Measurements from ENCODE around the gene NUDT6. TPM values are rescaled to one million over a fixed set of nuclear protein-coding genes. Genes with fewer than 3 reads are reported as not detected.
"Not testable (repeated sequence)": the region's sequence is repeated elsewhere in the genome, so short reads cannot be mapped to it uniquely, and the experiment has no call there.

The NUDT6 gene
- polyA plus RNA-seq, 3 donors from 2014 or later = 1.7 to 3.4 (median 1.9) TPM

DNA sequence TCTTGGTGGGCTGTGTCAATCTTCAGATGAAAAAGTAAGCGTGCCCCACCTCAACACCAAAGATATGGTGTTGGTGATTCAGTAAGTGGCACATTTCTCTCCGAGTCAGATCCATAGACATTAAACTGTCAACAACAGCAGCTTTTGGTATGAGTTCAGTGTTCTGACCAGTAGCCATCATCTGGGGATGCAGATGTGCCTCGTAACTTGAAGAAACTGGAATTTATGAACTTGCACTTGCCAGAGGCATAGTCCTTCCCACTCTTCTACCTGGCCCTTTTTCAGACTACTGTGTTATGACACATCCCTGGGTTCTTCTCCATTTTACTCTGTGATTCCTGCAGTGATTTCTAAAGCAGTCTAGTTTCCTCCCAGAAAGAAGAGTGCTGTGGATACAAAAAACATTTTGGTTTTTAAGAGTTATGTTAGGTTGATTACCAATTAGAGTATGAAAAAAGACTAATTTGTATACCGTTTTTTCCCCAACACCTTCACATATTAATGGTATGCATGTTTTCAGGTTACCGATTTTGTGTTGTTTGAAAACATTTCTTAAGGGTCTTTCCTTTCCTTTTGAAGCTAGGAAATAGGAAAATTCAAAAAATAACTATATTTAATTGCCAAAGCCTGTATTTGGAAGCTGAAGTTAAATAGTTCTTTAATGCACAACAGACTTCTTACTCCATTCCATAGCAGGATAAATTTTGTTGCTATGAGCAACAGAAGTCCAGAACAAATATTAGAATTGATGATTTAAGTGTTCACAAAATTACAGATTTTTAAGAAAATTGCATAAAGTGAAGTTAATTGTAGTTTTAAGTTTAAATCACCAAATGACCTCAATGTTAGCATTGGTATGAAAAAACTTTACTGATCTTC lies 39.3 kb downstream of the NUDT6 start:
- H3K4me3 Mint-ChIP-seq = no peak overlapping the region
- H3K4me1 Mint-ChIP-seq = no peaks in the 10 kb centered on the region
- peaks cover 0 to 9% (median 0%) of the 10 kb centered on the region in 6 donors for H3K9me3 Mint-ChIP-seq
- H3K27me3 Mint-ChIP-seq (ENCODE audit: low read depth in 3 of 3) = peaks cover 0 to 7% (median 2%) of the 10 kb centered on the region in 3 donors
- no peak overlapping the region for H3K27ac Mint-ChIP-seq
- DNase-seq = no peak
- H3K36me3 Mint-ChIP-seq = peaks cover 0 to 9% (median 0%) of the 10 kb centered on the region in 3 donors

DNA sequence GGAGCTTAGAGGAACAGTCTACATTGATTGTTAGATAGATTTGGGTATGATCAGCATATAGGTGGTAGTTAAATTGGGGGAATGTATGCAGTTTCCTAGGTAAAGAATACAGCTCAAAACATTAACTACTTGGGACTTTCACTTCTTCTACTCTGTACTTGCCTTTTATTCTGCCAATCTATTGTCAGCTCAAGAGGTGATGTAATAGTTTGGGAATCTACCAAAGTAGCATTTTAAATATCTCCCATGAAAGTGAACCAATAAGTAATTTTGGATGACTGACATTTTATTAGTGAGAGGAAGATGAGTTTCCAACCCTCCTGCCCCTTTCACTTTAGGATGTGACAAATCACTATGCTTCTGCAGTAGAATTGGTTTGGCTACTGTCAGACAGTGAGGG lies 43.4 kb downstream of the NUDT6 start:
- Mint-ChIP-seq H3K4me1 (no peaks in the 10 kb centered on the region), H3K36me3 (peaks cover 0 to 5% (median 0%) of the 10 kb centered on the region in 3 donors), H3K27ac (no peak overlapping the region), H3K4me3 (no peak overlapping the region), H3K27me3 (ENCODE audit: low read depth in 3 of 3) (peaks cover 0 to 9% (median 7%) of the 10 kb centered on the region in 3 donors), H3K9me3 (peaks cover 0 to 9% (median 0%) of the 10 kb centered on the region in 6 donors)
- DNase-seq = no peak

DNA sequence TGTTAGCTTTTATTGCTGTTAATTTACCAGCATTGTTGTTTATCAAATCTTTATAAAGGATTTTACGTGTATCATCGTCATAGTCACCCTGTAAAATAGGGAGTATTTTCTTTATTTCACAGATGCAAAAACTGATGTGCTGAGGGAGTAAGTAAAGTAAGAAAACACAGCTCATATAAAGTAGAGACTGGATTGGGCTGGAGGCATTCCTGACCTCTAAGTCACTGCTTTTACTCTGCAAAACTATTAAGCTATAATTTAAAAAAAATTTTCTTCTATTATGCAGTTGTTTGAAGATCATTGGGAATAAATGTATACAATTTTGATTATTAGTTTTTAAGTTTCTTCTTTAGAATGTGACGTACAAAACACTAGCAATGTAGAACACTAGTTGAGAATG lies 45.9 kb downstream of the NUDT6 start:
- Mint-ChIP-seq H3K9me3 (peaks cover 0 to 8% (median 0%) of the 10 kb centered on the region in 6 donors), H3K4me3 (no peak overlapping the region), H3K4me1 (no peaks in the 10 kb centered on the region), H3K27me3 (ENCODE audit: low read depth in 3 of 3) (peaks cover 4 to 15% (median 6%) of the 10 kb centered on the region in 3 donors), H3K36me3 (peaks cover 0 to 2% (median 0%) of the 10 kb centered on the region in 3 donors), H3K27ac (no peak overlapping the region)
- no peak for DNase-seq

DNA sequence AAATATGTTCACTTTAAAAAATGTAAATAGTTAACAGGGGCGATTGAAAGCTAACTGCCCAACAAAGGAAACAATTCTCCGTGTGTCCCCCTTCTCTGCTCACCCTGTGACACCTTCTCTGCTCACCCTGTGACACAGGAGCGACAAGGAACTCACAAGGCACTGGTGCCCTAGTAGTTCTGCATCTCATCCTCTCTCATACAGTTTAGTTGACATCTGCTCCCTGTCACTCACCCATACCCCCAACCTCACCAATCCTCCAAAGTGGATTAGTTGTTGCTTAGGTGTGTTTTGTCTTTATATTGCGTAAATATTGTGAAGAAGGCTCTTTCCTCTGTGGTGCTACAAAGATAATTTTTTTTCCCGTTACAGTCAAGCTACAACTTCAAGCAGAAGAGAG lies 46.4 kb downstream of the NUDT6 start:
- no peak overlapping the region for H3K4me3 Mint-ChIP-seq
- no peak for DNase-seq
- no peaks in the 10 kb centered on the region for H3K4me1 Mint-ChIP-seq
- H3K9me3 Mint-ChIP-seq = peaks cover 0 to 5% (median 0%) of the 10 kb centered on the region in 6 donors
- H3K27me3 Mint-ChIP-seq (ENCODE audit: low read depth in 3 of 3) = peaks cover 4 to 19% (median 7%) of the 10 kb centered on the region in 3 donors
- H3K36me3 Mint-ChIP-seq = no peaks in the 10 kb centered on the region
- H3K27ac Mint-ChIP-seq = no peak overlapping the region

DNA sequence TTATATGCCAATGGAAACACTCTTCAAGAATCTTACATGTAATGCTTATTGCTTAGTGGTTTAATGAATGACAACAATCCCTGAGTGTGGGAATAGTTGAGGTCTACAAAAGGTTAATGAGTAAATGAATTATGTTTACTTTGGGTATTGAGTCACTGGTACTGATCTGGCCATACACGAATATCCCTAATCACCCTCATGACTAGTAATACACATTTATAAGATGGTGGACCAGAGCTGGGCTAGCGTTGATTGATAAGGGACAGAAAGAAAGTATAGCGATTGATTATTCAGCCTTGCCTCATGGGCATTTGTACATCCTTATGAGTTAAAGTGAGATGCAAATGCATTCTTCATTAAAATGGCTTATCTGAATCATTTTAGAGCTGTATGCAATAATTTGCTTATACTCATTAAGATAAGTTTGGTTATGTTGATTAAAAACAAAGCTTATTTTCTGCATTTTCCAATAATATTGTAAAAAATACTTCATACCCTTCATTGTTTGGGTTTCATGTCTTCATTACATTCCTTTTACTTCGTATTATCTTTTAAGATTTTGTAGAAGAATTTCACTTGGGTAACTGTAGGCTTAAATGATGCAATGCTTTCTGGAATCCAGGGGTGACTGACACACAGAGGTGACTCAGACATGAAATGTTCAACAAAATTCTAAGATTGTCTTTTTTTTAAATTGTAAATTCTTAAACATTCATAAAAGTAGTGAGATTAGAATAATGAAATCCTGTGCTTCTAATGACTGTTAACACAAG lies 48.4 kb downstream of the NUDT6 start:
- Mint-ChIP-seq H3K36me3 (no peaks in the 10 kb centered on the region), H3K27ac (no peak overlapping the region), H3K9me3 (peaks cover 0 to 8% (median under 1%) of the 10 kb centered on the region in 6 donors), H3K4me3 (no peak overlapping the region), H3K4me1 (peaks cover under 1% of the 10 kb centered on the region in 2 donors), H3K27me3 (ENCODE audit: low read depth in 3 of 3) (peaks cover 8 to 32% (median 15%) of the 10 kb centered on the region in 3 donors)
- DNase-seq = no peak

DNA sequence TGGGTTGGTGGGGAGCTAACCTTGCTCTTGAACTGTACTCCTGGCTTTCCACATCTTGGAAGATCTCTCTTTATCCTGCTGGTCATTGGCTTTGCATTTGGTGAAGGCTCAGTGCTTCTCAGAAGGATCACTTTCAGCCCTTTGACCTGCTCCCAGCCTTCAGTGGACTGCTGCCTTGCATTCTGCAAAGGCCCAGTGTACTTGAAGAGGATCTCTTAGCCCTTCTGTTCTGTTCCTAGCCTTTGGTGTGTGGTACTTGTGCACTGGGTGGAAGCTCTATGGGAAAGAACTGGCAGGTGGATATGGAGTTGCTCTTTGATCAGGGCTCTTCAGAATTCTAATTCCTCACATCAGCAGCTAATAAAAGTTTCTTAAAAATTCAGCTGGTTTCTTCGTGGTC lies 49.3 kb downstream of the NUDT6 start:
- DNase-seq = no peak
- peaks cover 11 to 34% (median 15%) of the 10 kb centered on the region in 3 donors for H3K27me3 Mint-ChIP-seq (ENCODE audit: low read depth in 3 of 3)
- no peaks in the 10 kb centered on the region for H3K36me3 Mint-ChIP-seq
- H3K9me3 Mint-ChIP-seq = peaks cover 0 to 8% (median under 1%) of the 10 kb centered on the region in 6 donors
- H3K4me1 Mint-ChIP-seq = peaks cover 6 to 8% of the 10 kb centered on the region in 2 donors
- no peak overlapping the region for H3K27ac Mint-ChIP-seq
- H3K4me3 Mint-ChIP-seq = no peak overlapping the region

DNA sequence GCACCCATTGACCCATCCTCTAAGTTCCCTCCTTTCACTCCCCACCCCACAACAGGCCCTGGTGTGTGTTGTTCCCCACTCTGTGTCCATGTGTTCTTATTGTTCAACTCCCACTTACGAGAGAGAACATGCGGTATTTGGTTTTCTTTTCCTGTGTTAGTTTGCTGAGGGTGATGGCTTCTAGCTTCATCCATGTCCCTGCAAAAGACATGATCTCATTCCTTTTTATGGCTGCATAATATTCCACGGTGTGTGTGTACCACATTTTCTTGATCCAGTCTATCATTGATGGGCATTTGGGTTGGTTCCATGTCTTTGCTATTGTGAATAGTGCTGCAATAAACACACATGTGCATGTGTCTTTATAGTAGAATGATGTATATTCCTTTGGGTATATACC lies 54.2 kb downstream of the NUDT6 start:
- H3K9me3 Mint-ChIP-seq, H3K36me3 Mint-ChIP-seq, DNase-seq, H3K4me3 Mint-ChIP-seq, H3K27ac Mint-ChIP-seq, H3K4me1 Mint-ChIP-seq: not testable (repeated sequence)
- peaks cover 11 to 29% (median 15%) of the 10 kb centered on the region in 3 donors for H3K27me3 Mint-ChIP-seq (ENCODE audit: low read depth in 3 of 3)

DNA sequence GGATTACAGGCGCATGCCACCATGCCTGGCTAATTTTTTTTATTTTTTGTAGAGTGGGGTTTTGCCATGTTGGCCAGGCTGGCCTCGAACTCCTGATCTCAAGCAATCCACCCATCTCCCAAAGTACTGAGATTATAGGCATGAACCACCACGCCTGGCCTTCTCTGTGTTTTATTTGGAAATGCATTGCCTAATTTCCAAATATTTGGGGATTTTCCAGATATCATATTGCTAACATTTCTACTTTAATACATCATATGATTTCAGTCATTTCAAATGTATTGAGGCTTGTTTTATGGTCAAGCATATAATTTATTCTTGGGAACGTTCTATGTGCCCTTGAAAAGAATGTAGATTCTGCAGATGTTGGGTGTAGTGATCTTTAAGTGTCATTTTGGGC lies 57.0 kb downstream of the NUDT6 start:
- Mint-ChIP-seq H3K27ac (no peak overlapping the region), H3K4me1 (peaks cover 6 to 8% of the 10 kb centered on the region in 2 donors), H3K27me3 (ENCODE audit: low read depth in 3 of 3) (peaks cover 11 to 18% (median 11%) of the 10 kb centered on the region in 3 donors), H3K4me3 (no peak overlapping the region), H3K36me3 (no peaks in the 10 kb centered on the region), H3K9me3 (peaks cover 0 to 3% (median 0%) of the 10 kb centered on the region in 6 donors)
- no peak for DNase-seq

DNA sequence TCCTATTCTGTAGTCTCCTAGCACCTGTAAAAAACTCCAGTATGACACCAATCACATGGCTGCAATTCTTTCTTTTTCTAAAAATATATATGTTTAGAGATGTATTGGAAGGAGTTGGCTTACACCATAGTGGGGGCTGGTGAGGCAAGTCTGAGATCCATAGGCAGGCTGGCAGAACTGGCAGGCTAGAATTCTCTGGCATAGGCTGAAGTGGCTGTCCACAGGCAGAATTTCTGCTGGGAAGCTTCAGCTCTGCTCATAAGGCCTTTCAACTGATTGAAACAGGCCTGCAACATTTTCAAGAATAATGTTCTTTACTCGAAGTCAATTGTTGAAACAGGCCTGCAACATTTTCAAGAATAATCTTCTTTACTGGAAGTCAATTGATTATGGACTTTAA lies 58.8 kb downstream of the NUDT6 start:
- Mint-ChIP-seq H3K27ac (no peak overlapping the region), H3K27me3 (ENCODE audit: low read depth in 3 of 3) (peaks cover 7 to 10% (median 7%) of the 10 kb centered on the region in 3 donors), H3K4me1 (peaks cover 2 to 4% of the 10 kb centered on the region in 2 donors), H3K36me3 (no peaks in the 10 kb centered on the region), H3K4me3 (no peak overlapping the region), H3K9me3 (peaks cover 0 to 2% (median 0%) of the 10 kb centered on the region in 6 donors)
- no peak for DNase-seq

DNA sequence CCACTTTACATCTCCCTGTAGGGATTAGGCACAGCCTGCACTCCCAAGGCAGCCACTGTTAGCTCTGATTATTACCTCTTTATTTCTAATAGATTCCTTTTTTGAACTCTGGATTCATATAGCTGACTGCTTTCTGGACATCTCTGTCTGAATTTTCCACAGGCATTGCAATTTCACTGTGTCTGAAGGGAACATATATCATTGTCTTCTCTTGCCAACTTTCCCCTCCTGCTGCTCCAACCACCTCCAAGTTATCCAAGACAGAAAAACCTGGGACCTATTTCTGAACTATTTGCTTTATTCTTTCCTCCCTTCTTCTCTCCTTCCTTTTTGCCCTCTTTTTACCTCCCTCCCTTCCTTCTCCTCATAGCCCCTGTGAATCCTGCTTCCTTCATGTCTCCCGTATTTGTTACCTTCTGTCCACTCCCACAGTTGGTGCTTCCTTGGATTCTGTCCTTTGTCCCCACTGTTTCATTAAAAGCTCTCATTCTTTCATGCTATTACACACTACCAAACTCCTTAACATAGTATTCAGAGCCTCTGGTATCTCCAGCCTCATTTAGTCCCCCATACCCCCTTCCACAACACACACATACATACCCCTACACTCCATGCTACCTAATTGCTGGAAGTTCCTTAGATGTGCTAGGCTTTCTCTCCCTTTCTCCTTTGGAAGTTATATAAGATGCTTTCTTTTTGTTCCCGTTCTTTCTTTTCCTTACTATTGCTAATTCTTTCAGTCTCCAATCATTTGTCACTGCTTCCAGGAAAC lies 61.0 kb downstream of the NUDT6 start:
- Mint-ChIP-seq H3K27ac (no peak overlapping the region), H3K4me1 (no peaks in the 10 kb centered on the region), H3K4me3 (no peak overlapping the region), H3K27me3 (ENCODE audit: low read depth in 3 of 3) (peaks cover 5 to 9% (median 5%) of the 10 kb centered on the region in 3 donors), H3K9me3 (no peaks in the 10 kb centered on the region), H3K36me3 (no peaks in the 10 kb centered on the region)
- DNase-seq = no peak

DNA sequence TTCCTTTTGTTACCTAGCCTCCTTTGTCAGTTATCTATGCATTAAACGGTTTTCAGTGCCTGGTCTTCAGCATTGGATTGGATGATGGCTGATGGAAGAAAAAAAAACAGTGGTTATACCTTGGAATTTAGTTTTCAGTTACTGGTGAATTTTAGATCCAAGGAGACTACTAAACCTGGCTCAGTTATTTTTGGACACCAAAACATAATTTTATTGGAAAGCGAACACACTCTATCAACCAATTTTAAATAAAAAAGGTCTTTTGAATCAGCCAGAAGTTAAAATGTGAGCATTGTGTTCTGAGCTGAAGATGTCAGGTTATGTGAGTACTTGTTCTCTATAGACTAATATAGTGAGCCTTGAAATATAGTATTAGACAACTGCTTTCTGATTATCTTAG lies 63.7 kb downstream of the NUDT6 start:
- H3K36me3 Mint-ChIP-seq = no peaks in the 10 kb centered on the region
- peaks cover 3 to 10% (median 5%) of the 10 kb centered on the region in 3 donors for H3K27me3 Mint-ChIP-seq (ENCODE audit: low read depth in 3 of 3)
- no peaks in the 10 kb centered on the region for H3K9me3 Mint-ChIP-seq
- no peak overlapping the region for H3K27ac Mint-ChIP-seq
- DNase-seq = no peak
- H3K4me3 Mint-ChIP-seq = no peak overlapping the region
- H3K4me1 Mint-ChIP-seq = no peaks in the 10 kb centered on the region

DNA sequence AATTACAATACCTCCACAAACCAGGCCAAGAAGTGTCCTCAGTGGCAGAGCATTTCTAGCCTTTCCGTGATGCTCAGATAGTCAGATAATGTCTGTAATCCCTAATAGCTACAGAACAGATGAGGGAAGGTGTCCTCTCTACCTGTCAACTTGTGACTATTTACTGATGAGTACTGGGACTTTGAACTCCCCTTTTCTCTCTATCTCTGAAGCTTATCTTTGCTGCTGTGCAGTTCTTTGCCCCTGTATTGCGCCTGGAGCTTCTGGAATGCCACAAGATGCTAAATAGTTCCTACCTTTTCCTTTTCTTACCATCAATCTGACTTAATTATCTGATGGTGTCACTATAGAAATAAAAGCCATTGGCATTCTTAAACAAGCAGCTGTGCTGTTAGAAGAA lies 65.2 kb downstream of the NUDT6 start:
- Mint-ChIP-seq H3K27ac (no peak overlapping the region), H3K36me3 (no peaks in the 10 kb centered on the region)

DNA sequence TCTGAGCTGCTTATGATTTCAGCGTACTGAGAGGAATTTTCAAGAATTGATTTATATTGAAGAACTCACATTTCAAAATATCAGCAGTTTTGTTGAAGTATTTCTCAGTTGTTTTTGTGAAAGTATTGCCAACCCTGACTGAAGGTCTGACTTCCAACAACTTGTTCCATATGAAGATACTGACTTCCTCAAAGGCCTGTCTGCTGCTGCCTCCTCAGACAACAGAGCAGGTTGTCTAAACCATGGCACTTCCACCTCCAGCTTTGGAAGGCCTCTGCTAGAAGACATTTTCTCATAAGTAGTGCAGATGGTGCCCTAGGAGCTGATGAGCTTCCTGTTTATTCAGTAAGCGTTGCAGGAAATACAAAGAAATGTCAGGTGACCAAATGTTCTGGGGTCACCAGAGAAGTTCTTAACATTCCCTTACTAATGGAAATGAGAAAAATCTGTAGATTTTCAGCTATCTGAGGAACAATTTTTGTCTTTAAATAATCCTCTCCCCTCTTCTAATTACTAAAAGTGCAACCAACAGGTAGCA lies 67.0 kb downstream of the NUDT6 start:
- Mint-ChIP-seq H3K27me3 (ENCODE audit: low read depth in 3 of 3) (peaks cover 0 to 10% (median 4%) of the 10 kb centered on the region in 3 donors), H3K9me3 (no peaks in the 10 kb centered on the region), H3K27ac (no peak overlapping the region), H3K4me3 (no peak overlapping the region), H3K36me3 (no peaks in the 10 kb centered on the region), H3K4me1 (no peaks in the 10 kb centered on the region)
- DNase-seq = no peak

More for the DNA sequence above, 65.2 kb downstream of the NUDT6 start:
- DNase-seq = no peak
- Mint-ChIP-seq H3K9me3 (no peaks in the 10 kb centered on the region), H3K4me3 (no peak overlapping the region), H3K27me3 (ENCODE audit: low read depth in 3 of 3) (peaks cover 3 to 14% (median 3%) of the 10 kb centered on the region in 3 donors), H3K4me1 (no peaks in the 10 kb centered on the region)
